ENCODE results near the gene RAB36. TPM values are rescaled to one million over a fixed set of nuclear protein-coding genes. Genes with fewer than 3 reads are reported as not detected.

RAB36 gene
- total and polyA plus RNA-seq, 5 donors from 2014 or later = 0.17 to 0.61 (median 0.49) TPM; not detected in 1

GRCh38 chr22:23120415-23120899, 24.8 kb upstream of the RAB36 start:
- H3K4me1 ChIP-seq (ENCODE audit: control insufficient read depth, insufficient read depth, low read length, poor library complexity, severe bottlenecking) = peaks cover 13% of the 10 kb centered on the region
- H3K4me1 Mint-ChIP-seq = peaks cover 0 to 18% (median 12%) of the 10 kb centered on the region in 4 donors
- H3K27me3 Mint-ChIP-seq = no peaks in the 10 kb centered on the region
- no peaks in the 10 kb centered on the region for H3K36me3 ChIP-seq (ENCODE audit: control insufficient read depth, insufficient read depth, low read length)
- no peak for DNase-seq
- no peaks in the 10 kb centered on the region for H3K9me3 ChIP-seq (ENCODE audit: control insufficient read depth in 2 of 2, low read length in 2 of 2)
- no peaks in the 10 kb centered on the region for H3K36me3 Mint-ChIP-seq
- no peak overlapping the region for H3K4me3 ChIP-seq (ENCODE audit: low read depth, low read length)
- no peak for ATAC-seq (ENCODE audit: low read depth in 2 of 2)
- peak overlapping the region in 1 of 4 donors; percentile 11 for H3K4me3 Mint-ChIP-seq
- no peak overlapping the region for H3K27ac ChIP-seq (ENCODE audit: insufficient read depth, low read length, poor library complexity, severe bottlenecking)
- H3K9me3 Mint-ChIP-seq = peaks cover 0 to 2% (median 0%) of the 10 kb centered on the region in 7 donors
- H3K27ac Mint-ChIP-seq = peak overlapping the region in 2 of 3 donors; percentile 91 to 99
- no peaks in the 10 kb centered on the region for H3K27me3 ChIP-seq (ENCODE audit: control insufficient read depth, insufficient read depth, low read length)

DNA sequence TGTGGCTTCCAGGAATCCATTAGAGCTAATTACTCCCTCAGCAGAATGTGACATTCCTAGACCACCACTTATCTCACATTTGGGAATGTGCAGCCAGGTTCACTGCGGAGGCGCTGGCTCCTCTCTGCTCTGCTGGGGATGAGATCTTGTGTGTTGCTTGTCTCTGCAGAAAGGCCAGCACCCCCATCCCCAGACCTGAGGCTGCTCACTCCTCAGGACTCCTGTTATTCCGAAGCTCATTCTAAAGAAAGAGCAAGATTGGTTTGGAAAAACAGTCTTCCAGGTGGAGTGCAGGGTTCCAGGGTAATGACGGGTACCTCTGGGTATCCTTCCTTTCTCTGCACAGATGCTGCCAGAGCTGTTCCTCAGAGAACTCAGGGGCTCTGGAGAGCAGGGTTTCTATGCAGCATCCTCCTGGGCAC, 24.3 kb upstream of the RAB36 start:
- Histone ChIP-seq H3K4me1 (ENCODE audit: control insufficient read depth, insufficient read depth, low read length, poor library complexity, severe bottlenecking) (peaks cover 13% of the 10 kb centered on the region), H3K27me3 (ENCODE audit: control insufficient read depth, insufficient read depth, low read length) (no peaks in the 10 kb centered on the region), H3K9me3 (ENCODE audit: control insufficient read depth in 2 of 2, low read length in 2 of 2) (no peaks in the 10 kb centered on the region), H3K4me3 (ENCODE audit: low read depth, low read length) (no peak overlapping the region), H3K27ac (ENCODE audit: insufficient read depth, low read length, poor library complexity, severe bottlenecking) (no peak overlapping the region), H3K36me3 (ENCODE audit: control insufficient read depth, insufficient read depth, low read length) (no peaks in the 10 kb centered on the region)
- DNase-seq = no peak
- Mint-ChIP-seq H3K4me1 (peaks cover 0 to 18% (median 12%) of the 10 kb centered on the region in 4 donors), H3K36me3 (no peaks in the 10 kb centered on the region), H3K27me3 (no peaks in the 10 kb centered on the region), H3K9me3 (peaks cover 0 to 2% (median 0%) of the 10 kb centered on the region in 7 donors), H3K27ac (peak overlapping the region in 1 of 3 donors; percentile 99), H3K4me3 (no peak overlapping the region)
- no peak for ATAC-seq (ENCODE audit: low read depth in 2 of 2)

GRCh38 chr22:23121424-23121823, 23.9 kb upstream of the RAB36 start:
- Mint-ChIP-seq H3K27ac (no peak overlapping the region), H3K4me3 (no peak overlapping the region)

DNA sequence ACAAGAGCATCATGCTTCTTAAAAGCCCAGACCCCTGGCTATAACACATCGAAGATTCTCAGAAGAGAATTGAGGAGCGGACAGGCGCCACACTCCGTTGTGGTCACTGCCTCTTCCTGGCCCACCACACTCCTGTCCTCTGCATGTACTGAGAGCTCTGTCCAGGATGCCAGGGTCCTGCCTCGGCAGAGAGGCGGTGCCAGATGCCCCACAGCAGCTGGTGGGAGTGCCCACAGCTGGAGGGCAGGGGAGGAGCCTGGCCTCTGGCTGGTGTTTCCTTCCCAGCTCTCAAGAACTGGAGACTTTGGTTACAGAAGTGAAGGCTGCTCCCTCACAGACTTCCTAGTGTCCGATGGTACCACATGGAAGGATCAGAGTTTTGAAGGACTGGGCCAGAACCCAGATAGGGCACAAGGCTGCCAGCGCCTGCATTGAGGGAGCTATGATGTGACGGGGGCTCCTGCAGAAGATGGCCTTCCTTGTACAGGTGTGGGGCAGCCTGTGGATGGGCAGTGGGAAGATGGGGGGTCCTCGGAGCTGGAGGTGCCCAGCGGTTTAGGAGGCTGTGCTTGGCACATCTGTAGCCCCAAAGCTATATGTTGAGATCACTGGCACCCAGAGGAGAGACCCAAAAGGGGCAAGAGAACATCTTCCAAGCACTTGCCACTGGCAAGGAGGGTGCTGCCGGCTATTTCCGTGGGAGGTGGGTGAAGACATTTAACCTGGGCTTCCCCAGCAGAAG, 22.9 kb upstream of the RAB36 start:
- no peak overlapping the region for H3K4me3 Mint-ChIP-seq
- no peaks in the 10 kb centered on the region for H3K36me3 Mint-ChIP-seq
- peaks cover 0 to 18% (median 12%) of the 10 kb centered on the region in 4 donors for H3K4me1 Mint-ChIP-seq
- ATAC-seq (ENCODE audit: low read depth in 2 of 2) (no peak), DNase-seq (no peak)
- H3K27ac Mint-ChIP-seq = peak overlapping the region in 1 of 3 donors; percentile 36
- no peaks in the 10 kb centered on the region for H3K36me3 ChIP-seq (ENCODE audit: control insufficient read depth, insufficient read depth, low read length)
- H3K4me1 ChIP-seq (ENCODE audit: control insufficient read depth, insufficient read depth, low read length, poor library complexity, severe bottlenecking) = peaks cover 13% of the 10 kb centered on the region
- H3K27me3 ChIP-seq (ENCODE audit: control insufficient read depth, insufficient read depth, low read length) = no peaks in the 10 kb centered on the region
- H3K9me3 Mint-ChIP-seq = peaks cover 0 to 2% (median 0%) of the 10 kb centered on the region in 7 donors
- H3K27ac ChIP-seq (ENCODE audit: insufficient read depth, low read length, poor library complexity, severe bottlenecking) = no peak overlapping the region
- no peaks in the 10 kb centered on the region for H3K27me3 Mint-ChIP-seq
- no peak overlapping the region for H3K4me3 ChIP-seq (ENCODE audit: low read depth, low read length)
- H3K9me3 ChIP-seq (ENCODE audit: control insufficient read depth in 2 of 2, low read length in 2 of 2) = no peaks in the 10 kb centered on the region

More at GRCh38 chr22:23121424-23121823, 23.9 kb upstream of the RAB36 start:
- Histone ChIP-seq H3K27ac (ENCODE audit: insufficient read depth, low read length, poor library complexity, severe bottlenecking) (no peak overlapping the region), H3K36me3 (ENCODE audit: control insufficient read depth, insufficient read depth, low read length) (no peaks in the 10 kb centered on the region), H3K4me3 (ENCODE audit: low read depth, low read length) (no peak overlapping the region), H3K27me3 (ENCODE audit: control insufficient read depth, insufficient read depth, low read length) (no peaks in the 10 kb centered on the region), H3K9me3 (ENCODE audit: control insufficient read depth in 2 of 2, low read length in 2 of 2) (no peaks in the 10 kb centered on the region), H3K4me1 (ENCODE audit: control insufficient read depth, insufficient read depth, low read length, poor library complexity, severe bottlenecking) (peaks cover 13% of the 10 kb centered on the region)
- Mint-ChIP-seq H3K27me3 (no peaks in the 10 kb centered on the region), H3K9me3 (peaks cover 0 to 2% (median 0%) of the 10 kb centered on the region in 7 donors), H3K36me3 (no peaks in the 10 kb centered on the region), H3K4me1 (peaks cover 0 to 18% (median 12%) of the 10 kb centered on the region in 4 donors)
- DNase-seq (no peak), ATAC-seq (ENCODE audit: low read depth in 2 of 2) (no peak)

GRCh38 chr22:23122992-23123803, 22.1 kb upstream of the RAB36 start:
- no peaks in the 10 kb centered on the region for H3K27me3 Mint-ChIP-seq
- peaks cover 0 to 19% (median 12%) of the 10 kb centered on the region in 4 donors for H3K4me1 Mint-ChIP-seq
- H3K9me3 Mint-ChIP-seq = peaks cover 0 to 2% (median 0%) of the 10 kb centered on the region in 7 donors
- Histone ChIP-seq H3K36me3 (ENCODE audit: control insufficient read depth, insufficient read depth, low read length) (no peaks in the 10 kb centered on the region), H3K4me3 (ENCODE audit: low read depth, low read length) (no peak overlapping the region), H3K4me1 (ENCODE audit: control insufficient read depth, insufficient read depth, low read length, poor library complexity, severe bottlenecking) (peaks cover 13% of the 10 kb centered on the region), H3K9me3 (ENCODE audit: control insufficient read depth in 2 of 2, low read length in 2 of 2) (no peaks in the 10 kb centered on the region), H3K27me3 (ENCODE audit: control insufficient read depth, insufficient read depth, low read length) (no peaks in the 10 kb centered on the region), H3K27ac (ENCODE audit: insufficient read depth, low read length, poor library complexity, severe bottlenecking) (no peak overlapping the region)
- H3K4me3 Mint-ChIP-seq = no peak overlapping the region
- H3K36me3 Mint-ChIP-seq = no peaks in the 10 kb centered on the region
- DNase-seq = no peak
- ATAC-seq (ENCODE audit: low read depth in 2 of 2) = no peak
- H3K27ac Mint-ChIP-seq = no peak overlapping the region

GRCh38 chr22:23123804-23124254, 21.4 kb upstream of the RAB36 start:
- H3K9me3 ChIP-seq (ENCODE audit: control insufficient read depth in 2 of 2, low read length in 2 of 2) = no peaks in the 10 kb centered on the region
- Mint-ChIP-seq H3K4me3 (no peak overlapping the region), H3K27ac (no peak overlapping the region), H3K9me3 (peaks cover 0 to 2% (median 0%) of the 10 kb centered on the region in 7 donors), H3K36me3 (no peaks in the 10 kb centered on the region), H3K4me1 (peaks cover 0 to 18% (median 12%) of the 10 kb centered on the region in 4 donors), H3K27me3 (peaks cover 4% of the 10 kb centered on the region)
- DNase-seq (no peak), ATAC-seq (ENCODE audit: low read depth in 2 of 2) (no peak)
- no peaks in the 10 kb centered on the region for H3K36me3 ChIP-seq (ENCODE audit: control insufficient read depth, insufficient read depth, low read length)
- no peak overlapping the region for H3K27ac ChIP-seq (ENCODE audit: insufficient read depth, low read length, poor library complexity, severe bottlenecking)
- H3K27me3 ChIP-seq (ENCODE audit: control insufficient read depth, insufficient read depth, low read length) = no peaks in the 10 kb centered on the region
- H3K4me3 ChIP-seq (ENCODE audit: low read depth, low read length) = no peak overlapping the region
- H3K4me1 ChIP-seq (ENCODE audit: control insufficient read depth, insufficient read depth, low read length, poor library complexity, severe bottlenecking) = peaks cover 13% of the 10 kb centered on the region

GRCh38 chr22:23124611-23125511, 20.4 kb upstream of the RAB36 start:
- H3K4me1 ChIP-seq (ENCODE audit: control insufficient read depth, insufficient read depth, low read length, poor library complexity, severe bottlenecking) = peaks cover 4% of the 10 kb centered on the region
- Mint-ChIP-seq H3K4me3 (no peak overlapping the region), H3K36me3 (no peaks in the 10 kb centered on the region), H3K4me1 (peaks cover 0 to 11% (median 4%) of the 10 kb centered on the region in 4 donors), H3K27ac (peak overlapping the region in 1 of 3 donors; percentile 38), H3K27me3 (peaks cover 4% of the 10 kb centered on the region), H3K9me3 (peaks cover 0 to 2% (median 0%) of the 10 kb centered on the region in 7 donors)
- H3K27me3 ChIP-seq (ENCODE audit: control insufficient read depth, insufficient read depth, low read length) = no peaks in the 10 kb centered on the region
- no peak overlapping the region for H3K27ac ChIP-seq (ENCODE audit: insufficient read depth, low read length, poor library complexity, severe bottlenecking)
- DNase-seq = no peak
- no peaks in the 10 kb centered on the region for H3K36me3 ChIP-seq (ENCODE audit: control insufficient read depth, insufficient read depth, low read length)
- no peak for ATAC-seq (ENCODE audit: low read depth in 2 of 2)
- no peaks in the 10 kb centered on the region for H3K9me3 ChIP-seq (ENCODE audit: control insufficient read depth in 2 of 2, low read length in 2 of 2)
- H3K4me3 ChIP-seq (ENCODE audit: low read depth, low read length) = no peak overlapping the region
